ENCODE results near the gene PRKCA. TPM values are rescaled to one million over a fixed set of nuclear protein-coding genes. Genes with fewer than 3 reads are reported as not detected.
A peak's percentile ranks its signal among the peaks of the same experiment; 100 is the strongest.

The PRKCA gene
- total and polyA plus RNA-seq, 9 of the 15 experiments (the other 6 are each of a cell fraction or from before 2014, with no cell fraction given): 3.2 to 33.0 (median 17.8) TPM

DNA sequence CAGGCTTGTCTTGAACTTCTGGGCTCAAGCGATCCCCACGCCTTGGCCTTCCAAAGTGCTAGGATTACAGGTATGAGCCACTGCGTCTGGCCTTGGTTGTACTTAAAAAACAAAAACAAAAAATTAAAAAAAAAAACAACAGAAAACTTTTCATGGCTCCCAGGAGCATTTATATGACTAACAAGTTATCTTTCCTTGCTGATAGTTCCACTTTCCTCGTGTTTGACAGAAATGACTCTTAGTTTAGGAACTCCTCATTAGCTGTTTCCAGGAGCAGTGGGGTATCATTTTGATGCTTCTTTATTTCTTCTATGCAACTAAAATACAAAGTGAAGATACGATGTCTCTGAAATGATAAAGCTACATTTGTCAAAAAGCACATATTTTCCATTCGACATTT is 165.4 kb downstream of the PRKCA start:
- ChIA-PET POLR2A (interaction anchor here (0.6 to 1.5 kb wide), 2 partner anchors 14 to 138 kb away, joined by 3 read pairs; no protein-coding TSS in a partner anchor), CTCF (ENCODE audit: low intra/inter-chr PET ratio) (no interaction called here)
- no peaks in the 10 kb centered on the region for H4K20me1 ChIP-seq (replicated peaks; ENCODE audit: control insufficient read depth, insufficient read depth, low read length)
- peaks cover 10% of the 10 kb centered on the region for H3K9me1 ChIP-seq (ENCODE audit: control insufficient read depth, insufficient read depth, low read length)
- FAIRE-seq (no peak), ATAC-seq (no peak), DNase-seq (ENCODE audit: extremely low read depth in 1 of 4, low spot score in 3 of 4) (no peak)
- no peak overlapping the region; the same call in 1 of the 2 replicates for H3K4me2 ChIP-seq (ENCODE audit: insufficient read depth, low read length)
- BruUV-seq (replicated peaks): no TSS peak
- peaks cover 52% of the 10 kb centered on the region for H3K79me2 ChIP-seq (ENCODE audit: control insufficient read depth, insufficient read depth, low read length)
- H3K27ac ChIP-seq (ENCODE audit: extremely low read depth, low read depth, low read length): peak overlapping the region; percentile 54
- in situ Hi-C loops (cut with MboI): no loop called here
- H2AFZ ChIP-seq (ENCODE audit: low read depth, low read length): no peak overlapping the region
- peaks cover 19 to 44% of the 10 kb centered on the region in 2 experiments for H3K4me1 ChIP-seq (replicated peaks in 1 of 2; ENCODE audit: control insufficient read depth in 2 of 2, insufficient read depth in 2 of 2, low read length in 2 of 2)
- H3K9me3 ChIP-seq (replicated peaks; ENCODE audit: control insufficient read depth, insufficient read depth, low read depth, low read length): no peaks in the 10 kb centered on the region
- no peaks in the 10 kb centered on the region for H3K36me3 ChIP-seq (ENCODE audit: control insufficient read depth, insufficient read depth, low read length)
- H3K4me3 ChIP-seq: no peak overlapping the region
- H3K9ac ChIP-seq (ENCODE audit: insufficient read depth in 1 of 2, low read depth in 2 of 2, low read length in 2 of 2): peak overlapping the region in 1 of 2 experiments; percentile 58; a peak in 1 of 4 replicates
- no peaks in the 10 kb centered on the region for H3K27me3 ChIP-seq (ENCODE audit: control insufficient read depth in 2 of 2, insufficient read depth in 2 of 2, low read length in 2 of 2)
- intact Hi-C loops (cut with micrococcal nuclease): loop anchor here (5.0 kb wide), 1 partner anchor 165 kb away; the partner anchor contains the start of gene PRKCA
- TF ChIP-seq FOXJ3 (CRISPR knock-in tag; IDR thresholded peaks at IDR 0.05): no peak
- TF ChIP-seq KDM5B (IDR thresholded peaks at IDR 0.05; ENCODE audit: insufficient replicate concordance, low read depth, low read length): no peak
- WGBS (ENCODE audit: insufficient coverage, low coverage, missing lambda C conversion rate): 45% methylated on average over 6 of the region's 6 CpGs

DNA sequence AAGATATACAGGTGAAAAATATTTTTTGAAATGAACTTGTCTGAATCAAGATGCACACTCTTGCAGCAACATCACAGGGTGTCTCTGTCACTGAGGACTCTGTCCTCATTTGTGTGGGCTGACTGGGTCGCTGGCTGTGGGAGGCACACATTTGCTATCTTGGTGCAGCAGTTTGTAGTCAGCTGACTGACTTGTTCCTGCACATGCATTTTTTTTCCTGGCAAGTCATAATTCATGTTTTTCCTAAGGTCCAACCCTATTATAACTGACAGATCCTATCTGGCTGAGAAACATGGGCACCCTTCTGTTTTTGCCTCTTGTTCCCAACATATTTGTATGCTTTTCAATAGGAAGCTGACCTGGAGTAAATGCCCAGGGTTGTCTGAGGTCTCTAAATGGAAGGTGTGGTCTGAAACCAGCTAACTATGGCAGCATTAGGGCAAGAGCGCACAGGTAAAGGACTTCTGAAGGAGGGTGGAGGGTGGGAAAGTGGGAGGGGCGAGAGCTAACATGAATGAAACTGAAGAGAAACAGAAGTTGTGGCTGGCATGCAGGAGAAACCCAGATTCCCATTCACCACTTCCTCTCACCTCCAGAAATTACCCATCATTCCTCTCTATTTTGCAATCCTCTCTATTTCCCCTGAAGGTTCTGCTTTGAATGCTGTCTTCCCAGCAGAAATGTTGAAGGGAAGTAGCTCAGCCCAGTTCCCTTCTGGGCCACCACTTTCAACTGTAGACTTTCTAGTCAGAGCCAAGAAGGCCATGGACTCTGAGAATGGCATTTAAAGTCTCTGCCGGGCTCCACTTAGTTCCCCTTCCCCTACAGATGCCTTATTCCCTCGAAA is 166.1 kb downstream of the PRKCA start:
- intact Hi-C loops (cut with micrococcal nuclease): loop anchor here (5.0 kb wide), 1 partner anchor 166 kb away; the partner anchor contains the start of gene PRKCA
- H3K27ac ChIP-seq (ENCODE audit: extremely low read depth, low read depth, low read length): peak overlapping the region; percentile 86
- TF ChIP-seq, protein P1, sequence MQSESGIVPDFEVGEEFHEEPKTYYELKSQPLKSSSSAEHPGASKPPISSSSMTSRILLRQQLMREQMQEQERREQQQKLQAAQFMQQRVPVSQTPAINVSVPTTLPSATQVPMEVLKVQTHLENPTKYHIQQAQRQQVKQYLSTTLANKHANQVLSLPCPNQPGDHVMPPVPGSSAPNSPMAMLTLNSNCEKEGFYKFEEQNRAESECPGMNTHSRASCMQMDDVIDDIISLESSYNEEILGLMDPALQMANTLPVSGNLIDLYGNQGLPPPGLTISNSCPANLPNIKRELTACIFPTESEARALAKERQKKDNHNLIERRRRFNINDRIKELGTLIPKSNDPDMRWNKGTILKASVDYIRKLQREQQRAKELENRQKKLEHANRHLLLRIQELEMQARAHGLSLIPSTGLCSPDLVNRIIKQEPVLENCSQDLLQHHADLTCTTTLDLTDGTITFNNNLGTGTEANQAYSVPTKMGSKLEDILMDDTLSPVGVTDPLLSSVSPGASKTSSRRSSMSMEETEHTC (IDR thresholded peaks at IDR 0.05): peak; percentile 90; the same call in 1 of the 2 replicates
- TF ChIP-seq ZZZ3 (IDR thresholded peaks at IDR 0.05) (no peak), TFAP4 (CRISPR knock-in tag; IDR thresholded peaks at IDR 0.05; ENCODE audit: borderline replicate concordance) (peak; percentile 99), CHD2 (IDR thresholded peaks at IDR 0.05; ENCODE audit: low read depth, low read length) (no peak), ZBTB1 (CRISPR knock-in tag; IDR thresholded peaks at IDR 0.05; ENCODE audit: borderline replicate concordance, low read depth) (no peak), EP400 (IDR thresholded peaks at IDR 0.05) (peak; percentile 56), SP1 (CRISPR knock-in tag; IDR thresholded peaks at IDR 0.05) (0 out of 2 replicates have a peak, but pooled peaks have one; percentile 16), SP2 (IDR thresholded peaks at IDR 0.05; ENCODE audit: extremely low read depth, low read depth, low read length, poor library complexity, severe bottlenecking) (no peak)

More for the DNA sequence above, 166.1 kb downstream of the PRKCA start:
- in situ Hi-C loops (cut with MboI): no loop called here
- no peaks in the 10 kb centered on the region for H4K20me1 ChIP-seq (replicated peaks; ENCODE audit: control insufficient read depth, insufficient read depth, low read length)
- H3K9me3 ChIP-seq (replicated peaks; ENCODE audit: control insufficient read depth, insufficient read depth, low read depth, low read length): no peaks in the 10 kb centered on the region
- ChIA-PET CTCF (ENCODE audit: low intra/inter-chr PET ratio) (no interaction called here), POLR2A (interaction anchor here (0.6 to 1.5 kb wide), 4 partner anchors 14 to 138 kb away, joined by 3 read pairs; no protein-coding TSS in a partner anchor)
- H3K9me1 ChIP-seq (ENCODE audit: control insufficient read depth, insufficient read depth, low read length): peaks cover 10% of the 10 kb centered on the region
- H3K4me1 ChIP-seq (replicated peaks in 1 of 2; ENCODE audit: control insufficient read depth in 2 of 2, insufficient read depth in 2 of 2, low read length in 2 of 2): peaks cover 19 to 41% of the 10 kb centered on the region in 2 experiments
- H3K4me3 ChIP-seq: peak overlapping the region; percentile 21; the same call in 1 of the 2 replicates
- whole genome bisulfite sequencing (ENCODE audit: insufficient coverage, low coverage, missing lambda C conversion rate): 0% methylated on average over 5 of the region's 5 CpGs
- ATAC-seq (peak; percentile 91), FAIRE-seq (peak; percentile 99), DNase-seq (ENCODE audit: extremely low read depth in 1 of 4, low spot score in 3 of 4) (peak; percentile 69 to 88 (median 71))
- H3K79me2 ChIP-seq (ENCODE audit: control insufficient read depth, insufficient read depth, low read length): peaks cover 52% of the 10 kb centered on the region
- no peaks in the 10 kb centered on the region for H3K27me3 ChIP-seq (ENCODE audit: control insufficient read depth in 2 of 2, insufficient read depth in 2 of 2, low read length in 2 of 2)
- H3K4me2 ChIP-seq (ENCODE audit: insufficient read depth, low read length): peak overlapping the region; percentile 68
- H3K9ac ChIP-seq (ENCODE audit: insufficient read depth in 1 of 2, low read depth in 2 of 2, low read length in 2 of 2): peak overlapping the region; percentile 37 to 58; a peak in 3 of 4 replicates
- BruUV-seq (replicated peaks): no TSS peak
- H3K36me3 ChIP-seq (ENCODE audit: control insufficient read depth, insufficient read depth, low read length): no peaks in the 10 kb centered on the region
- peak overlapping the region; percentile 81 for H2AFZ ChIP-seq (ENCODE audit: low read depth, low read length)

Measured in K562 (cell line).